Spleen (tissue), 7 donors: ENCODE data around the gene MMS22L.

Experiments used
- POLR2A ChIP-seq, 3 donors: fragments of 450-650 bp; IDR thresholded peaks; one replicate each; pipeline ENCODE4 v1.5.1; 2017; ENCODE audit warnings: antibody characterized with exemption in 3 of 3, mild to moderate bottlenecking in 1 of 3
- POLR2AphosphoS5 ChIP-seq, 3 donors: sonication (generic); formaldehyde crosslinking; IDR thresholded peaks; one replicate each; pipeline ENCODE4 v1.5.1; 2017; ENCODE audit warnings: antibody characterized with exemption in 3 of 3
- TF ChIP-seq, protein P1 (sequence below), 11 experiments: fragments of 200-600 bp in 7 of 11; fragments of 450-650 bp in 4 of 11; sonication (generic) in 4 of 11; IDR thresholded peaks in 8 of 11; conservative IDR thresholded peaks in 3 of 11; 1 replicate in 7 of 11; 2 replicates in 4 of 11; pipeline versions ENCODE4 v1.4.0 to v1.8.0; 2016 to 2021; ENCODE audit warnings: antibody characterized with exemption in 11 of 11, inconsistent platforms in 4 of 11, mild to moderate bottlenecking in 1 of 11
- donor health status: DM: no; HTN: no; CAD: no; lungs with moderate emphysema.
- donor health status: DM: no; HTN: no; CAD: no.
- donor health status: DM: no; HTN: no; CAD: no.

GRCh38 chr6:97316978-97317377, 34.0 kb upstream of the MMS22L start:
- TF ChIP-seq, protein P1, sequence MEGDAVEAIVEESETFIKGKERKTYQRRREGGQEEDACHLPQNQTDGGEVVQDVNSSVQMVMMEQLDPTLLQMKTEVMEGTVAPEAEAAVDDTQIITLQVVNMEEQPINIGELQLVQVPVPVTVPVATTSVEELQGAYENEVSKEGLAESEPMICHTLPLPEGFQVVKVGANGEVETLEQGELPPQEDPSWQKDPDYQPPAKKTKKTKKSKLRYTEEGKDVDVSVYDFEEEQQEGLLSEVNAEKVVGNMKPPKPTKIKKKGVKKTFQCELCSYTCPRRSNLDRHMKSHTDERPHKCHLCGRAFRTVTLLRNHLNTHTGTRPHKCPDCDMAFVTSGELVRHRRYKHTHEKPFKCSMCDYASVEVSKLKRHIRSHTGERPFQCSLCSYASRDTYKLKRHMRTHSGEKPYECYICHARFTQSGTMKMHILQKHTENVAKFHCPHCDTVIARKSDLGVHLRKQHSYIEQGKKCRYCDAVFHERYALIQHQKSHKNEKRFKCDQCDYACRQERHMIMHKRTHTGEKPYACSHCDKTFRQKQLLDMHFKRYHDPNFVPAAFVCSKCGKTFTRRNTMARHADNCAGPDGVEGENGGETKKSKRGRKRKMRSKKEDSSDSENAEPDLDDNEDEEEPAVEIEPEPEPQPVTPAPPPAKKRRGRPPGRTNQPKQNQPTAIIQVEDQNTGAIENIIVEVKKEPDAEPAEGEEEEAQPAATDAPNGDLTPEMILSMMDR (IDR thresholded peaks at IDR 0.05 in 8 of 11, conservative IDR thresholded peaks at IDR 0.05 in 3 of 11) = no peak
- no peak for TF ChIP-seq POLR2A (IDR thresholded peaks at IDR 0.05)
- no peak for TF ChIP-seq POLR2AphosphoS5 (IDR thresholded peaks at IDR 0.05)
